Mesodermal cell (in vitro differentiated cells): ENCODE data around the gene RNF44.

Source experiments
- H3K27ac ChIP-seq: 2 replicates; pipeline ENCODE4 v1.7.0; 2013; ENCODE audit warnings: mild to moderate bottlenecking, low read depth, low read length, moderate library complexity; ENCODE audit not compliant: severe bottlenecking
- H3K36me3 ChIP-seq: 2 replicates; pipeline ENCODE4 v1.7.1; 2013; ENCODE audit warnings: mild to moderate bottlenecking, low read length, moderate library complexity; ENCODE audit not compliant: control insufficient read depth, insufficient read depth
- H3K4me1 ChIP-seq: one replicate; pipeline ENCODE4 v1.7.1; 2013; ENCODE audit warnings: mild to moderate bottlenecking, low read length; ENCODE audit not compliant: insufficient read depth, control insufficient read depth, poor library complexity, severe bottlenecking
- H3K4me3 ChIP-seq: 2 replicates; pipeline ENCODE4 v1.7.0; 2013; ENCODE audit warnings: low read length, control low read depth, mild to moderate bottlenecking; ENCODE audit not compliant: insufficient read depth, poor library complexity, severe bottlenecking; ENCODE audit errors: extremely low read depth
- H3K9me3 ChIP-seq: 2 replicates; pipeline ENCODE4 v1.7.1; 2013; ENCODE audit warnings: mild to moderate bottlenecking, low read length, moderate library complexity; ENCODE audit not compliant: control insufficient read depth
- WGBS, 2 experiments: methylation state at CpG; one replicate each; pipeline ENCODE4 v1.1.5; 2013; ENCODE audit warnings: missing lambda C conversion rate in 2 of 2; ENCODE audit not compliant: insufficient coverage in 2 of 2; 5-methylcytosine and 5-hydroxymethylcytosine counted together

The RNF44 gene

DNA sequence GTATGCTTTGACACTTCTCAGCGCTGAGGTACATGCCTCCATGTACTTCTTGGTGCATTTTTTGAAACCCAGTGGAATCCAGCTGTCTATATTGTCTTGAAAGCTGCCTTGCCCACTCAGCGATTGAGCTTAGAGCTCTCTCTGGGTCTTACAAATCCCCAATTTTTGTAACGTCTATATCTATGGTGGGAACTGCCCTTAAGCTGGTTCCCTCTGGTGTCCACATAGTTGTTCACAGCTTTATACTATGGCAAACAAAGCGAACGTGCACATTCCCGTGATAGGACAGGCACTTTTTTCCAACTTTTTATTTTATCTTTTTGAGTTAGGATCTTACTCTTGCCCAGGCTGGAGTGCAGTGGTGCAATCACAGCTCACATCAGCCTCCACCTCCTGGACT is 32.8 kb upstream of the RNF44 start:
- 78 to 90% methylated on average over 4 to 6 of the region's 6 CpGs for WGBS, 2 experiments
- Histone ChIP-seq H3K9me3 (no peaks in the 10 kb centered on the region), H3K4me1 (no peaks in the 10 kb centered on the region), H3K4me3 (no peak overlapping the region), H3K36me3 (no peaks in the 10 kb centered on the region), H3K27ac (no peak overlapping the region)

DNA sequence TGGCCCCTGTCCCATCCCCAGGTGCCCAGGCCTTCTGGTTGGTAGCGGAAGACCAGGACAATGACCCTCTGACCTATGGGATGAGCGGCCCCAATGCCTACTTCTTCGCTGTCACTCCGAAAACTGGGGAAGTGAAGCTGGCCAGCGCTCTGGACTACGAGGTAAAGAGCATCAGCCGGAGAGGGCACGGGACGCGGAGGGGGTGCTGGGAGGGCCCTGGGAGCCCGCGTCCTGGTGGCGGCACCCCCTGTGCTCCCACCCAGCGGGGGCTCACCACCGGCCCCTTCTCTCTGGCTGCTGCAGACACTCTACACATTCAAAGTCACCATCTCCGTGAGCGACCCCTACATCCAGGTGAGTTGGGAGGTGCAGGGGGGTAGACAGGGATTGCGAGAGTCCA is 31.5 kb upstream of the RNF44 start:
- H3K4me1 ChIP-seq = no peaks in the 10 kb centered on the region
- H3K36me3 ChIP-seq = no peaks in the 10 kb centered on the region
- no peaks in the 10 kb centered on the region for H3K9me3 ChIP-seq
- 90 to 93% methylated on average over 10 to 16 of the region's 18 CpGs for WGBS, 2 experiments
- no peak overlapping the region for H3K27ac ChIP-seq
- no peak overlapping the region for H3K4me3 ChIP-seq

GRCh38 chr5:176565760-176566288 is 28.6 kb upstream of the RNF44 start:
- 56 to 68% methylated on average over 4 of the region's 6 CpGs for WGBS, 2 experiments
- no peak overlapping the region for H3K27ac ChIP-seq

DNA sequence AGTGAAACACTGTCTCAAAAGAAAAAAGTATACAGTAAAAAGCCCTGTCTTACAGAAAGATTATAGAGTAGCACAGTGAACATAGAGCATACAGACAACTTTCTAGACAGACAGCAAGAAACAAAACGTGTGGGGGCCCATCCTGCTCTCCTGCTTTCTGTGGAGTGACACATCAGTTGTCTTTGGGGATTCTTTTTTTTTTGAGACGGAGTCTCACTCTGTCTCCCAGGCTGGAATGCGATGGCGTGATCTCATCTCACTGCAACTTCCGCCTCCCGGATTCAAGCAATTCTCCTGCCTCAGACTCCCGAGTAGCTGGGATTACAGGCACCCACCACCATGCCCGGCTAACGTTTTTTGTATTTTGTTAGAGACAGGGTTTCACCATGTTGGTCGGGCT is 26.8 kb upstream of the RNF44 start:
- Histone ChIP-seq H3K9me3 (no peaks in the 10 kb centered on the region), H3K27ac (no peak overlapping the region), H3K36me3 (no peaks in the 10 kb centered on the region), H3K4me1 (no peaks in the 10 kb centered on the region), H3K4me3 (no peak overlapping the region)
- 84 to 86% methylated on average over 4 to 10 of the region's 10 CpGs for WGBS, 2 experiments

More at GRCh38 chr5:176565760-176566288, 28.6 kb upstream of the RNF44 start:
- Histone ChIP-seq H3K4me1 (no peaks in the 10 kb centered on the region), H3K4me3 (no peak overlapping the region), H3K9me3 (no peaks in the 10 kb centered on the region), H3K36me3 (no peaks in the 10 kb centered on the region)

- no peak overlapping the region for H3K4me3 ChIP-seq
- H3K36me3 ChIP-seq = no peaks in the 10 kb centered on the region
- H3K9me3 ChIP-seq = no peaks in the 10 kb centered on the region
- H3K4me1 ChIP-seq = no peaks in the 10 kb centered on the region
- 79 to 88% methylated on average over 6 to 8 of the region's 10 CpGs for WGBS, 2 experiments
- no peak overlapping the region for H3K27ac ChIP-seq
Measured at GRCh38 chr5:176562189-176562588, 25.0 kb upstream of the RNF44 start.

DNA sequence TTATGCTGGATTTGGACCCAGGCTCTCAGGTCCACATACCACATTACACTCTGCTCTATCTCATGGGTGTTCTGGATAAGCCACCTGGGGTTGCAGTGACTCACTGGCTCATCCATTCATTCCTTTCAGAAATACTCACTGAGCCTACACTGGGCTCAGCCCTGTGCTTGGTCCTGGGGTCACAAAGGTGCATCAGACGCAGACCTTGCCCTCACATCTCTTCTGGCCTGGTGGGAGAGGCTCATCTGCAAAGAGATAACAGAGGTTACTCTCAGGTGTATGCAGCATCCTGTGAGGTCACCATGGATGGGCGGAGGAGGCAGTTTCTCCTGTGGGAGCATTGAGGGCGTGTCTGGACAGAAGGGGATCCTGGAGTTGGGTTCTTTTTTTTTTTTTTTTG is 24.1 kb upstream of the RNF44 start:
- 60 to 100% methylated on average over 1 to 2 of the region's 3 CpGs for WGBS, 2 experiments
- H3K27ac ChIP-seq = no peak overlapping the region
- no peak overlapping the region for H3K4me3 ChIP-seq
- no peaks in the 10 kb centered on the region for H3K36me3 ChIP-seq
- H3K4me1 ChIP-seq = no peaks in the 10 kb centered on the region
- H3K9me3 ChIP-seq = no peaks in the 10 kb centered on the region

DNA sequence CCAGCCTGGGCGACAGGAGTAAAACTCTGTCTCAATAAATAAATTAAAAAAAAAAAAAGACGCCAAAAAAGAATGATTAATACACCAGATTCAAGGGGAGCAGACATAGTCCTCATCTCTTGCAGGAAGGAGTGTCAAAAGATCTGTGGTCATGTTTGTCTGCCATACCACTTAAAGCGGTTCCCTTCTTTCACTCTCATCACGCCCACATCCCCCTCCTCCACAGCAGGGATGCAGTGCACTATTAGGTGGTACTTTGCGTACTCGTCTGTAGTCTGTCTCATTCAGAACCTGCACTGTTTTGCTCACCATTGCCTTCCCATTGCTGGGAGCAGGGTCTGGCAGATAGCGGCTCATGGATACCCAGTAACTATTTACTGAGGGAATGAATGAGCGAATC is 23.2 kb upstream of the RNF44 start:
- Histone ChIP-seq H3K36me3 (no peaks in the 10 kb centered on the region), H3K4me1 (no peaks in the 10 kb centered on the region)
- 95 to 100% methylated on average over 6 of the region's 8 CpGs for WGBS, 2 experiments

DNA sequence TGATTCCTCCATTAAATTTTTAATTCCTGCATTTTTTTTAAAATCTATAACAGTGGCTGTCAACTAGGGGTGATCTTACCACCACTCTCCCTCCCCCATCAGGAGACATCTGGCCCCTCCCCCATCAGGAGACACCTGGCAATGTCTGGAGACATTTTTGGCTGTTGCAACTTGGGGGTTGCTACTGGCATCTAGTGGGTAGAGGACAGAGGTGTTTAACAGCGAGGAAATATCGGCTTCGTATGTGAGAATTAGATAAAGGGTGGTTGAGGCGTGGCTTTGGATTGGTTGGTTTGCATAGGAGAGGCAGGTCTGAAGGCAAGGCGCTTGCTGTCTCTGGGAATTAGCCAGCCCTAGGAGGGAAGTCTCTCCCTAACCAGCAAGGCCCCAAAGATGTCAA is 22.5 kb upstream of the RNF44 start:
- H3K36me3 ChIP-seq = no peaks in the 10 kb centered on the region
- no peaks in the 10 kb centered on the region for H3K4me1 ChIP-seq
- WGBS, 2 experiments = 54 to 75% methylated on average over 3 to 4 of the region's 5 CpGs
- H3K9me3 ChIP-seq = no peaks in the 10 kb centered on the region
- no peak overlapping the region for H3K4me3 ChIP-seq
- H3K27ac ChIP-seq = no peak overlapping the region

More for the DNA sequence above, 23.2 kb upstream of the RNF44 start:
- Histone ChIP-seq H3K9me3 (no peaks in the 10 kb centered on the region), H3K4me3 (no peak overlapping the region), H3K27ac (no peak overlapping the region)

GRCh38 chr5:176557846-176558245 is 20.6 kb upstream of the RNF44 start:
- H3K36me3 ChIP-seq = no peaks in the 10 kb centered on the region

DNA sequence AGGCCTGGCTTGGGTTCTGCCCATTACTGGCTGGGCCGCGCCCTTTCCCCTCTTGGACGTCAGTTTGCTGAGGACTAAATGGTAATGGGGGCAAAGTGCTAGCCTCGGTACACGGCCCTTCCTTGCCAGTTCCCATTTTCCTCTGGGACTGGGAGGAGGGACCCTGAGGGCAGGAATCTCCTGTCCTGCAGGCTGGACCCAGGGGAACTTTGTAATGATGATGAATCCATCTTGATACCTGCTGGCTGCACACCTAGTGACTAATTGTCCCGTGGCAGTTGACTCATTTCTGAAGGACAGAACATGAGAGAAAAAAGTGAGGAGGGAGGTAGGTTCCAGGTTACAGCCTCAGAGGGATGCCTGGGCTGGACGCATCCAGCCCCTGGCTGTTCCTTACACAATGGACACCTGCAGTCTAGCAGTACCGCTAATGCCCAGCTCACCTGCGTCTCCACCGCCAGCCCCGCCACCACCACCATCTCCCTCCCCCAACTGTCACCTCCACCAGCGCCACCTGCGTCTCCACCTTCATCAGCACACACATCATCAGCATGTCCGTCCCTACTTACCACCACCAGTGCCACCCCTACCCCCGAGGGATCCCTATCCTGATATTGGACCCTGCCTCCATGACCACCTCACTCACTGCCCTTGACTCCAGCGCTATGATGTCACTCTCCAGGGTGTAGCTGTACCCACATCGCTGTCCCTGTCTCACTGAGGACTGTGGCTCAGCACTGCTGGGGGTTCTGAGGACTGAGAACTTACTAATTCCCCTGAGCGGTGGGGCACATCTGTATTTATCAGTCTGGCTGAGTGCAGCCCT is 16.3 kb upstream of the RNF44 start:
- peaks cover 3% of the 10 kb centered on the region for H3K4me1 ChIP-seq
- no peak overlapping the region for H3K27ac ChIP-seq
- H3K9me3 ChIP-seq = no peaks in the 10 kb centered on the region
- H3K36me3 ChIP-seq = no peaks in the 10 kb centered on the region
- WGBS, 2 experiments = 54 to 83% methylated on average over 7 to 14 of the region's 18 CpGs
- H3K4me3 ChIP-seq = no peak overlapping the region

More at GRCh38 chr5:176557846-176558245, 20.6 kb upstream of the RNF44 start:
- WGBS, 2 experiments = 87 to 93% methylated on average over 9 to 12 of the region's 13 CpGs
- no peak overlapping the region for H3K4me3 ChIP-seq
- H3K27ac ChIP-seq = no peak overlapping the region
- H3K9me3 ChIP-seq = no peaks in the 10 kb centered on the region
- peaks cover 3% of the 10 kb centered on the region for H3K4me1 ChIP-seq

- 91 to 95% methylated on average over 11 of the region's 11 CpGs for WGBS, 2 experiments
- Histone ChIP-seq H3K4me3 (no peak overlapping the region), H3K9me3 (no peaks in the 10 kb centered on the region), H3K4me1 (peaks cover 3% of the 10 kb centered on the region), H3K27ac (no peak overlapping the region), H3K36me3 (no peaks in the 10 kb centered on the region)
Measured at GRCh38 chr5:176552332-176552869, 15.2 kb upstream of the RNF44 start.
